ENCODE results near the gene ARPIN. TPM values are rescaled to one million over a fixed set of nuclear protein-coding genes. Genes with fewer than 3 reads are reported as not detected.

Gene ARPIN
- total and polyA plus RNA-seq, 2 experiments from 2014 or later, result 10.5 to 26.6 TPM

DNA sequence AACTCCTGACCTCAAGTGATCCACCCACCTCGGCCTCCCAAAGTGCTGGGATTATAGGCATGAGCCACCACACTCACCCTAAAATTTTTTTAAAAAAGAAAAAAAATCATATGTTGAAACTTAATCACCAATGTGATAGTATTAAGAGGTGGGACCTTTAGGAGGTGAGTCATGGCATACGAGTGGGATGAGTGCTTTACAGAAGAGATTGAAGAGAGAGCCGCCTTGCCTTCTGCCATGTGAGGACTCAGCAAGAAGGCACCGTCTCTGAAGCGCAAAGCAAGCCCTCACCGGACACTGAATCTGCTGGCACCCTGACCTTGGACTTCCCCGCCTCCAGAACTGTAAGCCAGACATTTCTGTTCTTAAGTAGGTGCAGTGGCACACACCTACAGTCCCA, 5.5 kb downstream of the ARPIN start:
- TF ChIP-seq, protein P1, sequence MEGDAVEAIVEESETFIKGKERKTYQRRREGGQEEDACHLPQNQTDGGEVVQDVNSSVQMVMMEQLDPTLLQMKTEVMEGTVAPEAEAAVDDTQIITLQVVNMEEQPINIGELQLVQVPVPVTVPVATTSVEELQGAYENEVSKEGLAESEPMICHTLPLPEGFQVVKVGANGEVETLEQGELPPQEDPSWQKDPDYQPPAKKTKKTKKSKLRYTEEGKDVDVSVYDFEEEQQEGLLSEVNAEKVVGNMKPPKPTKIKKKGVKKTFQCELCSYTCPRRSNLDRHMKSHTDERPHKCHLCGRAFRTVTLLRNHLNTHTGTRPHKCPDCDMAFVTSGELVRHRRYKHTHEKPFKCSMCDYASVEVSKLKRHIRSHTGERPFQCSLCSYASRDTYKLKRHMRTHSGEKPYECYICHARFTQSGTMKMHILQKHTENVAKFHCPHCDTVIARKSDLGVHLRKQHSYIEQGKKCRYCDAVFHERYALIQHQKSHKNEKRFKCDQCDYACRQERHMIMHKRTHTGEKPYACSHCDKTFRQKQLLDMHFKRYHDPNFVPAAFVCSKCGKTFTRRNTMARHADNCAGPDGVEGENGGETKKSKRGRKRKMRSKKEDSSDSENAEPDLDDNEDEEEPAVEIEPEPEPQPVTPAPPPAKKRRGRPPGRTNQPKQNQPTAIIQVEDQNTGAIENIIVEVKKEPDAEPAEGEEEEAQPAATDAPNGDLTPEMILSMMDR (IDR thresholded peaks at IDR 0.05; ENCODE audit: low read depth, low read length), result no peak
- H3K27me3 ChIP-seq, result no peaks in the 10 kb centered on the region
- H3K27ac ChIP-seq, result no peak overlapping the region
- H3K4me3 ChIP-seq, result no peak overlapping the region
- H3K36me3 ChIP-seq, result peaks cover 7% of the 10 kb centered on the region
- no peak for DNase-seq (ENCODE audit: low read depth in 1 of 2, low spot score in 1 of 2)
- peaks cover 3% of the 10 kb centered on the region for H3K4me1 ChIP-seq (ENCODE audit: low read depth)
- no peaks in the 10 kb centered on the region for H3K9me3 ChIP-seq (ENCODE audit: low read depth)

DNA sequence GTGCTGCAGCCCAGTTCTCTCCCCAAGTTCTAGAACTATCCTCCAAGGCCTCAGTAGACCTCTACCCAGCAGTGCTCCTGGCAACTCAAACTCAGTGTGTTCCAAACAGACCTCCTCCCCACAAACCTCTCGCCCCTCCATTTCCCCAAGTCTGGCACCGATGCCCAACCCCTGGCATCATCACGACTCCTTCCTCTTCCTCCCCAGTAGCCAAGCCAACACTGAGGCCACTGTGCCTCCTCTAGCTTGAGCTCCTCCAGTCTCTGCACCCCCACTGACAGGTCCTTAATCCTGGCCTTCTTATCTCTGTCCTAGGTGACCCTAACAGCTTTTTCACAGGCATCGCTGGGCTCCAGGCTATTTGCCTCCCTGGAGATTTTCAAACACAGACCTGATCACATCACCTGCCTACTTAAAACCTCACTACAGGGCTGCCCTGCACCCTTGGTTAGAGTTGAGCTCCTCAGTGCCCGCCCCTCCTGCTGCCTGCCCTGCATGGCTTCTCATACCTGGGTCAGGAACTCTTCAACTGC, 6.8 kb downstream of the ARPIN start:
- H3K27ac ChIP-seq, result no peak overlapping the region
- peaks cover 7% of the 10 kb centered on the region for H3K36me3 ChIP-seq
- H3K27me3 ChIP-seq, result no peaks in the 10 kb centered on the region
- no peaks in the 10 kb centered on the region for H3K9me3 ChIP-seq (ENCODE audit: low read depth)
- DNase-seq (ENCODE audit: low read depth in 1 of 2, low spot score in 1 of 2), result no peak
- H3K4me1 ChIP-seq (ENCODE audit: low read depth), result peaks cover 3% of the 10 kb centered on the region
- H3K4me3 ChIP-seq, result no peak overlapping the region
- TF ChIP-seq, protein P1 (IDR thresholded peaks at IDR 0.05; ENCODE audit: low read depth, low read length), result no peak

- H3K4me3 ChIP-seq, result no peak overlapping the region
- H3K27ac ChIP-seq, result no peak overlapping the region
- H3K9me3 ChIP-seq (ENCODE audit: low read depth), result no peaks in the 10 kb centered on the region
- H3K27me3 ChIP-seq, result no peaks in the 10 kb centered on the region
- peaks cover 7% of the 10 kb centered on the region for H3K36me3 ChIP-seq
- H3K4me1 ChIP-seq (ENCODE audit: low read depth), result peaks cover 3% of the 10 kb centered on the region
- no peak for DNase-seq (ENCODE audit: low read depth in 1 of 2, low spot score in 1 of 2)
- TF ChIP-seq, protein P1 (IDR thresholded peaks at IDR 0.05; ENCODE audit: low read depth, low read length), result no peak
These were observed 8.2 kb downstream of the ARPIN start for GRCh38 chr15:89904519-89904918.

- Histone ChIP-seq H3K4me1 (ENCODE audit: low read depth) (peaks cover 3% of the 10 kb centered on the region), H3K36me3 (peaks cover 7% of the 10 kb centered on the region), H3K4me3 (no peak overlapping the region), H3K27me3 (no peaks in the 10 kb centered on the region), H3K27ac (no peak overlapping the region), H3K9me3 (ENCODE audit: low read depth) (no peaks in the 10 kb centered on the region)
- no peak for DNase-seq (ENCODE audit: low read depth in 1 of 2, low spot score in 1 of 2)
- TF ChIP-seq, protein P1 (IDR thresholded peaks at IDR 0.05; ENCODE audit: low read depth, low read length), result no peak
These were observed 9.0 kb downstream of the ARPIN start for GRCh38 chr15:89903858-89904130.

GRCh38 chr15:89903015-89903857, 9.5 kb downstream of the ARPIN start:
- H3K4me3 ChIP-seq, result no peak overlapping the region
- peaks cover 7% of the 10 kb centered on the region for H3K36me3 ChIP-seq
- TF ChIP-seq, protein P1 (IDR thresholded peaks at IDR 0.05; ENCODE audit: low read depth, low read length), result no peak
- H3K27ac ChIP-seq, result no peak overlapping the region
- no peak for DNase-seq (ENCODE audit: low read depth in 1 of 2, low spot score in 1 of 2)
- H3K4me1 ChIP-seq (ENCODE audit: low read depth), result peaks cover 3% of the 10 kb centered on the region
- no peaks in the 10 kb centered on the region for H3K9me3 ChIP-seq (ENCODE audit: low read depth)
- H3K27me3 ChIP-seq, result no peaks in the 10 kb centered on the region

Measured in cardiac muscle cell (in vitro differentiated cells and primary cell).